Middle frontal gyrus (tissue), 1 donor: ENCODE results near the gene VEGFC.

Experiments used
- DNase-seq: peaks from one replicate; pipeline ENCODE4 v3.0.0-alpha.2; 2015; ENCODE audit warnings: low spot score; ENCODE audit errors: extremely low spot score

VEGFC gene

DNA sequence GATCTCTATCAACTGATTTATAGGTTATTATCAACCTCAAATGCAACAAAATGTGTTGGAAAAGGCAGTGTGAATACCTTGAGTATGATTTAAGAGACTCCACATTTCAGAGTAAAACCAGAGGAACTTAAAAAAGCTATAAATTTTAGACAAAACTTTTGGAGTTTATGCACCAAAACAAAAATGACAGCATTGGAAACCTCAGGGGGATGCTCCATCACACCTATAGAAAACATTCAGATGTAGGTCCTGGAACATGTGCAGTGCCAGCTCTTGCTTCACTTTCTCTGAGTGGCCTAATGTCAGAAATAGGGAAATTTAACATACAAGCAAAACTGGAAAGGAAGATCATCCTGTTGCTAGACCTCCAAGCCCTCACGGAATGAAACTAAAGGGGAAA is 5.8 kb upstream of the VEGFC start:
- DNase-seq, result no peak

DNA sequence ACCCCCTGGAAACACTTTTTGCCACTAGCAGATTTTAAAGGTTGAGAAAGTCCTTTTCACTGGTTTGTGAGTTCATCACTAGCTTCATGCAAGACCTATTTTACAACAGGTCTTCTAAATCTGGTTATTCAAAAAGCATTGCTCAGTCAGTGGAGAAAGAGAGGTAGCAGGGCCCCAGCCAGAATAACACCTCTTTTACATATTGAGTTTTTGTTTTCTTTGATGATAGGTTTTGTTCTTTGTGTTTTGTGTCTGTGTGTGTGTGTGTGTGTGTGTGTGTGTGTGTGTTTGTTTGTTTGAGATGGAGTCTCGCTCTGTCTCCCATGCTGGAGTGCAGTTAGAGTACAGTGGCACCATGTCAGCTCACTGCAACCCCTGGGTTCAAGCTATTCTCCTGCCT is 2.7 kb upstream of the VEGFC start:
- DNase-seq, result no peak

GRCh38 chr4:176794651-176795050 is 1.9 kb upstream of the VEGFC start:
- DNase-seq, result no peak

DNA sequence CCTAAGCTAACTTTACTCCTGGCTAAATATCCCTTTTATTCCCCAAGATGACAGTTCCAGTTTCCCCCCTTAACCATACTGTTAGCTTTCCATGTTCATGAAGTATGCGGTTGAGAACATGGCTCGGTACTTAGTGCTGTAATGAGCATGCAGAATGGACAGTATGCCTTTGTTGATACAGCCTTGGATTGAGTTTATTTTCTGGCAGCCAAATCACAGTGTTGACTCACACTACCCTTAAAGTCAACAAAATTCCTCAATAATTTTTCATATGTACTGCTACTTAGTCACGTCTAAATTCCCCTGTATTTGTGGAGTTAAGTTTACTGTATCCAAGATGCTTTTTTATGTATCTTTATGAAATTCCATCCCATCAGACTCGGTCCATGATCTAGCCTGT is 1.4 kb upstream of the VEGFC start:
- DNase-seq, result no peak

- DNase-seq, result no peak
Measured at GRCh38 chr4:176793060-176793605, 411 bp upstream of the VEGFC start.

- no peak for DNase-seq
Measured at GRCh38 chr4:176791591-176792325, 964 bp downstream of the VEGFC start.

- DNase-seq, result no peak
Measured at GRCh38 chr4:176790398-176790797, 2.3 kb downstream of the VEGFC start.

DNA sequence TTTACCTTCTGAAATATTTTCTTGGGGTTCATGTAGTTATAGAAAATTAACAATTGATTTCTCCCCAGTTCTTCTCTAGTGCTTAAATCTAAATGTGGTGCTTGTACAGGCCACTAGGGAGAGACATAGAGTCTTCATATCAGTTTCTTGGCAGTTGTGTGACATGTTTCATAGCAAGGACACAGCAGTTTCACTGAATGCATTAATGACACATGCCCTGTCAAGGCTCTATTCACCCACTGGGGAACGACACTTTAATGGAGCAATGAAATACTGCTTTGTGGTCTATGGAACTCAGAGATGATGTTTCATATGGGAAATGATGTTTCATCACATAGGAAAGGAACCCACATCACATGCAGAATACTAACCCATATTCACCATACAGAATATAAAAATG is 2.8 kb downstream of the VEGFC start:
- DNase-seq, result no peak

DNA sequence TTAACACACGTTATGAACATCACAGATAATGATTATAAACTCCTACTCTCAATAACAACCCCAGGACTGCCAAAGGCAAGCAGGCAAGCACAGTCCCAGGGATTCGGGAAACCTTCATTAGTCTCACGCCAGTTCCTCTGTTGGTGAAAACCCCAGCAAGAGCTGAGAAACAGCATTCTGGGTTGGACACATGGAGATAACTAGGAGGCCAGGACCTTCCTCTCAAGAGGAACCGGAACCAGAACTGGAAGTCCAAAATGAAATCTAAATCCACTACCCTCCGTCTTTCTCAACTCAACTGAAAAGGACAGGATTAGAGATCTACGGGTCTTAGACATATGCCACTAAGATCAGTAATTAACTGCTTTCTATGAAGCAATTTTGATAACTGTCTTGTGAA is 3.8 kb downstream of the VEGFC start:
- no peak for DNase-seq

DNA sequence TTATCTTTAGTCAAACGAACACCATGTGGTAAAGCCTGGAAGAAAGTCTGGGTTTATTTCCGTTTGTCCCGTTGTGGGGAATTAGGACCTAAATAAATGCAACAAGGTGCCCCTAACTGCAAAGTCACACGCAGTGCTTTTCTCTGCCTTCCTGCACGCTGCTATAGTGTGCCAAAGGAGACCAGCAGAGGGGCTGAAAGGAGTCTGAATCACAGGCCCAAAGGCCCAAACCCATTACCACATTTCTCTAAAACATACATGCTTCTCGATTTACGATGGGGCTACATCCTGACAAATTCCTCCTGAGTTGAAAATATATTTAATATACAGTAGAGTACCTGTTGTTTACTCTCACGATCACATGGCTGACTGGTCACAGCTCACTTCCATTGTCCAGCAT is 4.5 kb downstream of the VEGFC start:
- DNase-seq, result no peak

- DNase-seq, result no peak
Measured at GRCh38 chr4:176784816-176785215, 7.9 kb downstream of the VEGFC start.

- no peak for DNase-seq
Measured at GRCh38 chr4:176782794-176783193, 9.9 kb downstream of the VEGFC start.

DNA sequence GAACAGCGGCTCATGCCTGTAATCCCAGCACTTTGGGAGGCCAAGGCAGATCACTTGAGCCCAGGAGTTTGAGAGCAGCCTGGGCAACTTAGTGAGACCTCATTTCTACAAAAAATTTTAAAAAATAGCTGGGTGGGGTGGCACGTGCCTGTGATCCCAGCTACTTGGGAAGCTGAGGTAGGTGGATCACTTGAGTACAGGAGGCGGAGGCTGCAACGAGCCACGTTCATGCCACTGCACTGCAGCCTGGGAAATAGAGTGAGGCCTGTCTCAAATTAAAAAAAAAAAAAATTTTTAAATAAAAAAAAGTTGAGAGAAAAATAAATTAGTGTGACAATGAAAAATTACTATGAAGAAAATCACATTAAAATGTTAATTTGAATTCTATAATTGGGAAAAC is 10.5 kb downstream of the VEGFC start:
- DNase-seq, result no peak

DNA sequence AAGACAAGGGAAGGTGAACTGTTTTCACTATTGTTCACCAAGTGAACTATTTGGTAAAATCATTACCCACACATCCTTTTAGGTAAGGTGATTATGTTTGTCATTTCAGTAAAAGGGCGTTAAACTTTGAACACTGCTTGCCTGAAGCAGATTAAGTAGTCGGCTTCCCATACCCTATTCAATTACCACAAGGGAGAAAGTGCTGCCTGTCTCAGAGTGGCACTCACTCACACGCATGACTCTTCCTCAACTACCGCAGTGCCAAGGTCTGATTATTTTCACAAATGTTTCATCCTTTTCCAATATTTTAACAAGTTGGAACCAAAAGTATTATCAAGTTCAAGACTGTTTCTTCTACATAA is 11.0 kb downstream of the VEGFC start:
- DNase-seq, result no peak

GRCh38 chr4:176780995-176781738 is 11.6 kb downstream of the VEGFC start:
- DNase-seq, result no peak

DNA sequence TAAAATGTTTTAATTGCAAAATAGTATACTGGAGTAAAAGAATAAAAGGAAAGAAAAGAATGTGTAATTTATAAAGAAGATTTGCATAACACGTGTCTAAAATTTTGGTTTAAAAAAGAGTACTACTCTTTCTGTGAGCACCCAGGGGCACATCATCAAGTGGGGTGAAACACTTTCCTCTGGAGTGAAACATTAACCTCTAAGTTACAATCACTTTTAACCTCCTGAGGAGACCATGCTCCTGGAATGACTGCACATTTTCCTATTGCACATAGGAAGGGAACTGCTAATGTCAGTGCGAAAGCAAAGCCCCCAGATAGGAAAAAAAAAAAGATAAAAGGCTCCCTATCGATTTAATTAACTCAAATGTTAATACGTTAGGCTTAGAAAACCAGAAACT is 13.3 kb downstream of the VEGFC start:
- DNase-seq, result no peak

DNA sequence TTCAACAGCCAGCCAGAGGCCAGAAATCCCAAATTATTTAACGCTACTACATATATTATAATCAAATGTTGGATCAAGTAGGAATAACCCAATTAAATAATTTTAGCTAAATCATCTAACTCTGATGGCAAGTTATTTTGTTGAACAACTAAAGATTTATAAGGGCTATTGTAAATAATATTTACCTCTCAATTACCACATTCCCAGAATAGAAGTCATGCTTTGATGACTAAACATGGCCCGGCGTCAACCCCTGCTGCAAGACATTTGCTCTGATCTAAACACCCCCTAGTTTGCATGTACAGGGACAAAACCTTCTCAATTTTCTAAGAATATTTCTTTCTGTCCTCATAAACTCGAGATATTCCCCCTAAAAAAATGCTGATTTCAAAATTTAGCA is 14.2 kb downstream of the VEGFC start:
- DNase-seq, result no peak

DNA sequence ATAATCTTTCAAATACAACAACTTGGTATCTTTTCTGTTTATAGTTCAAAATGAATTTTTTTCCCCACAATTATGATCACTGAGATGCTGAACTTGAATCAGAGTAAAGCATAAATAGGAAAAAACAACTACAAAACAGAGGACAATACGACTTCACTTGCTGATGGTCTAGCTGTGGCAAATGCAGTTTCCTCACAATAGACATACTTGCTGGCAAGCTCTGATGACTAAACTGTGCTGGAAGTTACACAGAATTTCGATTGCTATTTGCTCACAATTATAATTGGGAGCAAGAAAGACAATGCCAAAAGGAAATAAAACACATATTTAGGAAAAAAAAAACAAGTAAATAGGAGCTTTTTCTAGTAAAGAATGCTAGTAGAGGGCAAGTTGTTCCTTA is 14.7 kb downstream of the VEGFC start:
- DNase-seq, result no peak

- no peak for DNase-seq
Measured at GRCh38 chr4:176775338-176775737, 17.4 kb downstream of the VEGFC start.

GRCh38 chr4:176774852-176775251 is 17.9 kb downstream of the VEGFC start:
- no peak for DNase-seq

DNA sequence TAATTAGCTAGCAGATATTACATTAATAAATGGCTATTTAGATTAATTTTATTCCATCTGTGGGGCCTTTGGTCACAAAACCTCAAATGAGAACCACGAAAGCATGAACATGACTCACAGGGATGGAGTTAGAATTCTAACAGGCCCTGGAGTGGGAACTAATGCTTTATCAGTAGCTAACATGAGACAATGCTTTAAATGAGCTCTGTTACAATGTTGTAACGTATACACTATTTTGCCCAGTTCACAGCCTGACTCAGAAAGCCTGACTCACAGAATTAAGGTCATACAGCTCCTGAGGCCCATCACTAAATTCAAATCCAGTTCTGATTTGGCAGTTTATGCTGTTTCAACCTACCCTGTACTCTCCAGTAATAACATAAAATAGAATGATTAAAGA is 23.2 kb downstream of the VEGFC start:
- DNase-seq, result no peak

- no peak for DNase-seq
Measured at GRCh38 chr4:176767183-176767582, 25.5 kb downstream of the VEGFC start.
